Inflammatory macrophage treated with lipopolysaccharide for 1 hour (primary cell): Measurements from ENCODE around the gene EPM2A.

Source experiments
- DNase-seq, 2 donors: peaks; one replicate each; pipeline ENCODE4 v3.0.0-alpha.2; 2020 to 2022

Gene EPM2A

GRCh38 chr6:145669627-145670034, 65.7 kb downstream of the EPM2A start:
- no peak for DNase-seq

- DNase-seq: no peak
These were observed 66.5 kb downstream of the EPM2A start for GRCh38 chr6:145668844-145669243.

GRCh38 chr6:145660676-145661075, 74.6 kb downstream of the EPM2A start:
- DNase-seq: no peak

- no peak for DNase-seq
These were observed 79.2 kb downstream of the EPM2A start for GRCh38 chr6:145656128-145656527.

GRCh38 chr6:145652572-145652971, 82.7 kb downstream of the EPM2A start:
- no peak for DNase-seq

- DNase-seq: no peak
These were observed 83.3 kb downstream of the EPM2A start for GRCh38 chr6:145651988-145652387.

- no peak for DNase-seq
These were observed 87.2 kb downstream of the EPM2A start for GRCh38 chr6:145648149-145648548.

- DNase-seq: no peak
These were observed 87.7 kb downstream of the EPM2A start for GRCh38 chr6:145647602-145648001.

- DNase-seq: no peak
These were observed 91.6 kb downstream of the EPM2A start for GRCh38 chr6:145643760-145644159.

GRCh38 chr6:145633981-145634627, 101.2 kb downstream of the EPM2A start:
- DNase-seq: peak; percentile 52 to 94

- no peak for DNase-seq
These were observed 102.3 kb downstream of the EPM2A start for GRCh38 chr6:145632971-145633370.

GRCh38 chr6:145631374-145631773, 103.9 kb downstream of the EPM2A start:
- no peak for DNase-seq

GRCh38 chr6:145630598-145630997, 104.7 kb downstream of the EPM2A start:
- no peak for DNase-seq

- no peak for DNase-seq
These were observed 105.8 kb downstream of the EPM2A start for GRCh38 chr6:145629478-145629877.

GRCh38 chr6:145627451-145627850, 107.9 kb downstream of the EPM2A start:
- DNase-seq: no peak

- DNase-seq: no peak
These were observed 108.5 kb downstream of the EPM2A start for GRCh38 chr6:145626857-145627256.

- DNase-seq: no peak
These were observed 112.1 kb downstream of the EPM2A start for GRCh38 chr6:145623231-145623630.

GRCh38 chr6:145621776-145622175, 113.5 kb downstream of the EPM2A start:
- no peak for DNase-seq

- no peak for DNase-seq
These were observed 115.2 kb downstream of the EPM2A start for GRCh38 chr6:145620088-145620487.

GRCh38 chr6:145609521-145609920, 125.8 kb downstream of the EPM2A start:
- no peak for DNase-seq

GRCh38 chr6:145608850-145609249, 126.5 kb downstream of the EPM2A start:
- DNase-seq: no peak

GRCh38 chr6:145603991-145604390, 131.3 kb downstream of the EPM2A start:
- no peak for DNase-seq

- DNase-seq: no peak
These were observed 131.9 kb downstream of the EPM2A start for GRCh38 chr6:145603424-145603833.

GRCh38 chr6:145602726-145603326, 132.5 kb downstream of the EPM2A start:
- no peak for DNase-seq

- DNase-seq: no peak
These were observed 133.9 kb downstream of the EPM2A start for GRCh38 chr6:145601397-145601796.
